ENCODE data around the gene PSMC6.

PSMC6 gene
- 132 to 136 reads per million in 2 donors for total RNA-seq

- DNase-seq, result peak; percentile 85
Measured at GRCh38 chr14:52706724-52707706, at the start of gene PSMC6. PSMC6 (plus strand) TSS chr14:52707200; CDS start chr14:52707220, 20 bp downstream.

- no peak for DNase-seq
Measured at GRCh38 chr14:52660325-52660724, 46.7 kb upstream of the PSMC6 start.

- DNase-seq, result no peak
Measured at GRCh38 chr14:52660832-52661231, 46.2 kb upstream of the PSMC6 start.

- no peak for DNase-seq
Measured at GRCh38 chr14:52661314-52661713, 45.7 kb upstream of the PSMC6 start.

- no peak for DNase-seq
Measured at GRCh38 chr14:52663850-52664249, 43.1 kb upstream of the PSMC6 start.

GRCh38 chr14:52678591-52678990 lies 28.4 kb upstream of the PSMC6 start:
- no peak for DNase-seq

- no peak for DNase-seq
Measured at GRCh38 chr14:52683985-52684520, 22.9 kb upstream of the PSMC6 start.

GRCh38 chr14:52686176-52686575 lies 20.8 kb upstream of the PSMC6 start:
- no peak for DNase-seq

GRCh38 chr14:52690983-52691760 lies 15.8 kb upstream of the PSMC6 start:
- DNase-seq, result no peak

- DNase-seq, result no peak
Measured at GRCh38 chr14:52692248-52692962, 14.6 kb upstream of the PSMC6 start.

- no peak for DNase-seq
Measured at GRCh38 chr14:52693036-52693435, 14.0 kb upstream of the PSMC6 start.

- no peak for DNase-seq
Measured at GRCh38 chr14:52693532-52693931, 13.5 kb upstream of the PSMC6 start.

GRCh38 chr14:52694761-52695480 lies 12.1 kb upstream of the PSMC6 start:
- no peak for DNase-seq

GRCh38 chr14:52695481-52696091 lies 11.4 kb upstream of the PSMC6 start, which contains the start of gene ERO1A:
ERO1A (minus strand) TSS chr14:52695558; CDS start chr14:52695481, 77 bp downstream.
- DNase-seq, result peak; percentile 50

GRCh38 chr14:52700701-52701172 lies 6.3 kb upstream of the PSMC6 start:
- DNase-seq, result no peak

- DNase-seq, result no peak
Measured at GRCh38 chr14:52701223-52701622, 5.8 kb upstream of the PSMC6 start.

- DNase-seq, result no peak
Measured at GRCh38 chr14:52703225-52703624, 3.8 kb upstream of the PSMC6 start.

- DNase-seq, result no peak
Measured at GRCh38 chr14:52703664-52704063, 3.3 kb upstream of the PSMC6 start.

- no peak for DNase-seq
Measured at GRCh38 chr14:52706286-52706685, 714 bp upstream of the PSMC6 start.

GRCh38 chr14:52711666-52712065 lies 4.7 kb downstream of the PSMC6 start:
- DNase-seq, result no peak

- no peak for DNase-seq
Measured at GRCh38 chr14:52716155-52716554, 9.2 kb downstream of the PSMC6 start.

Data from activated gamma-delta T cell (primary cell).